ENCODE results near the gene ABLIM2. TPM values are rescaled to one million over a fixed set of nuclear protein-coding genes. Genes with fewer than 3 reads are reported as not detected.

The ABLIM2 gene
- total RNA-seq, 2 experiments from 2014 or later = 0.32 to 0.54 TPM

GRCh38 chr4:8061573-8061972 lies 97.0 kb downstream of the ABLIM2 start:
- Mint-ChIP-seq H3K4me1 (ENCODE audit: low read depth) (no peaks in the 10 kb centered on the region), H3K9me3 (peaks cover 19% of the 10 kb centered on the region), H3K36me3 (ENCODE audit: low read depth) (peaks cover 5% of the 10 kb centered on the region), H3K27me3 (no peaks in the 10 kb centered on the region), H3K4me3 (no peak overlapping the region), H3K27ac (no peak overlapping the region)
- DNase-seq (no peak), ATAC-seq (no peak)
- ChIA-PET CTCF (interaction anchor here (0.7 kb wide), 1 partner anchor 80 kb away, joined by 3 read pairs; no protein-coding TSS in a partner anchor), POLR2A (no interaction called here)
- intact Hi-C loops (cut with micrococcal nuclease) = no loop called here
- TF ChIP-seq, protein P1, sequence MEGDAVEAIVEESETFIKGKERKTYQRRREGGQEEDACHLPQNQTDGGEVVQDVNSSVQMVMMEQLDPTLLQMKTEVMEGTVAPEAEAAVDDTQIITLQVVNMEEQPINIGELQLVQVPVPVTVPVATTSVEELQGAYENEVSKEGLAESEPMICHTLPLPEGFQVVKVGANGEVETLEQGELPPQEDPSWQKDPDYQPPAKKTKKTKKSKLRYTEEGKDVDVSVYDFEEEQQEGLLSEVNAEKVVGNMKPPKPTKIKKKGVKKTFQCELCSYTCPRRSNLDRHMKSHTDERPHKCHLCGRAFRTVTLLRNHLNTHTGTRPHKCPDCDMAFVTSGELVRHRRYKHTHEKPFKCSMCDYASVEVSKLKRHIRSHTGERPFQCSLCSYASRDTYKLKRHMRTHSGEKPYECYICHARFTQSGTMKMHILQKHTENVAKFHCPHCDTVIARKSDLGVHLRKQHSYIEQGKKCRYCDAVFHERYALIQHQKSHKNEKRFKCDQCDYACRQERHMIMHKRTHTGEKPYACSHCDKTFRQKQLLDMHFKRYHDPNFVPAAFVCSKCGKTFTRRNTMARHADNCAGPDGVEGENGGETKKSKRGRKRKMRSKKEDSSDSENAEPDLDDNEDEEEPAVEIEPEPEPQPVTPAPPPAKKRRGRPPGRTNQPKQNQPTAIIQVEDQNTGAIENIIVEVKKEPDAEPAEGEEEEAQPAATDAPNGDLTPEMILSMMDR (IDR thresholded peaks at IDR 0.05) = no peak

DNA sequence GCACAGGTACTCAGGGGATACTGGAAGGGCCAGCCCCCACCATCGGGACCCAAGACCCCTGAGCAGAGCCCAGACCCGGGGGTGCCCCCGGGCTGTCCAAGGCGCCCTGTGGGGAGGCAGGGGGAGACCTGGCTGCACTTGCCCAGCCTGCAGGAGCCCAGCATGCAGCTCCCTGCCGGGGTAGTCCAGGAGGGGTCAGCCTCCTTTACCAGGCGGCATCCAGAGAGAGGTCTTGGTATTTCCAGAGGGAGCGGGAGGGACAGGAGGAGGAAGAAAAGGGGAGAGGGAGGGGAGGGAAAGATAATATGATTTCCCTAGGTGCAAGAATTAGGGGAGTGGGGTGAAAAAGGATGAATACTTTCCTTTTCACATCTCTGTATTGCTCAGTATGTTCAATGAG lies 97.5 kb downstream of the ABLIM2 start:
- no peaks in the 10 kb centered on the region for H3K4me1 Mint-ChIP-seq (ENCODE audit: low read depth)
- POLR2A ChIA-PET = no interaction called here
- no peaks in the 10 kb centered on the region for H3K27me3 Mint-ChIP-seq

GRCh38 chr4:8060632-8061031 lies 98.0 kb downstream of the ABLIM2 start:
- ChIA-PET POLR2A (no interaction called here), CTCF (no interaction called here)
- Mint-ChIP-seq H3K27me3 (no peaks in the 10 kb centered on the region), H3K9me3 (peaks cover 19% of the 10 kb centered on the region), H3K27ac (no peak overlapping the region), H3K36me3 (ENCODE audit: low read depth) (peaks cover 5% of the 10 kb centered on the region), H3K4me3 (no peak overlapping the region), H3K4me1 (ENCODE audit: low read depth) (no peaks in the 10 kb centered on the region)
- ATAC-seq (no peak), DNase-seq (no peak)
- intact Hi-C loops (cut with micrococcal nuclease) = no loop called here
- TF ChIP-seq, protein P1 (IDR thresholded peaks at IDR 0.05) = no peak

More for the DNA sequence above, 97.5 kb downstream of the ABLIM2 start:
- TF ChIP-seq, protein P1 (IDR thresholded peaks at IDR 0.05) = no peak
- CTCF ChIA-PET = no interaction called here
- H3K27ac Mint-ChIP-seq = no peak overlapping the region
- H3K9me3 Mint-ChIP-seq = peaks cover 19% of the 10 kb centered on the region
- H3K4me3 Mint-ChIP-seq = no peak overlapping the region
- DNase-seq (no peak), ATAC-seq (no peak)
- intact Hi-C loops (cut with micrococcal nuclease) = no loop called here
- H3K36me3 Mint-ChIP-seq (ENCODE audit: low read depth) = peaks cover 5% of the 10 kb centered on the region

DNA sequence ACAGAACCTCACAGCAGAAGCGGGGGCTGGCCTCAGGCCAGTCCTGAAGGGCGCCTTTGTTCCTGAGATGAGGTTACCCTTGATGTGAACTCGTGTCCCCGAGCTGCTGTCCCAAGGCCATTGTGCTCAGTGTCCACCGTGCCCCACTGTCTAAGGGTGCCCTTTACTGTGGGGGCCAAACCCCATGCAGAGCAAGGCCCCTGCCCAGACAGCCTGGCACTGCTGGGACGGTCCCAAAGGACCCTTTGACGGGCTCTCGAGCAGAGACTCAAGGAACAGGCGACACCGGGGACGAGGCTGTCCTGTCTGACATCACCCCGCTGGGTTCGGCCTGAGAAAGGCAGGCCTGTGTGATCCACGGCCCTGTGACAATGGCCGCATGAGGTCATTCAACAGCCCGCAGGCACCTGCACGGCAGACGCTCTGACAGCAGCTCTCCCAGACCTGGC lies 100.6 kb downstream of the ABLIM2 start:
- Mint-ChIP-seq H3K27me3 (no peaks in the 10 kb centered on the region), H3K36me3 (ENCODE audit: low read depth) (peaks cover 2% of the 10 kb centered on the region), H3K4me3 (no peak overlapping the region), H3K27ac (no peak overlapping the region), H3K4me1 (ENCODE audit: low read depth) (no peaks in the 10 kb centered on the region), H3K9me3 (peaks cover 4% of the 10 kb centered on the region)
- POLR2A ChIA-PET = no interaction called here
- no peak for ATAC-seq
- intact Hi-C loops (cut with micrococcal nuclease) = no loop called here
- CTCF ChIA-PET = no interaction called here
- DNase-seq = no peak
- TF ChIP-seq, protein P1 (IDR thresholded peaks at IDR 0.05) = no peak

- Mint-ChIP-seq H3K4me3 (no peak overlapping the region), H3K9me3 (peaks cover 4% of the 10 kb centered on the region), H3K27ac (no peak overlapping the region), H3K27me3 (no peaks in the 10 kb centered on the region), H3K36me3 (ENCODE audit: low read depth) (peaks cover 2% of the 10 kb centered on the region), H3K4me1 (ENCODE audit: low read depth) (no peaks in the 10 kb centered on the region)
- TF ChIP-seq, protein P1 (IDR thresholded peaks at IDR 0.05) = no peak
- intact Hi-C loops (cut with micrococcal nuclease) = no loop called here
- DNase-seq (no peak), ATAC-seq (no peak)
- POLR2A ChIA-PET = no interaction called here
- CTCF ChIA-PET = no interaction called here
Measured at GRCh38 chr4:8055206-8055605, 103.4 kb downstream of the ABLIM2 start.

Measured in activated CD8-positive, alpha-beta T cell treated with anti-CD3 and anti-CD28 coated beads for 36 hours (primary cell).